Right forelimb (tissue), 1 donor: Measurements from ENCODE around the gene BMP10.

Source experiments
- DNase-seq: peaks from one replicate; pipeline ENCODE4 v3.0.0-alpha.2; 2018

Gene BMP10

GRCh38 chr2:68889021-68889420, 17.8 kb upstream of the BMP10 start:
- no peak for DNase-seq

- DNase-seq: no peak
Observed at GRCh38 chr2:68888038-68888704, 17.0 kb upstream of the BMP10 start.

GRCh38 chr2:68885811-68886075, 14.5 kb upstream of the BMP10 start:
- DNase-seq: no peak

GRCh38 chr2:68885074-68885810, 14.0 kb upstream of the BMP10 start:
- no peak for DNase-seq

- DNase-seq: no peak
Observed at GRCh38 chr2:68880213-68880612, 9.0 kb upstream of the BMP10 start.

- DNase-seq: no peak
Observed at GRCh38 chr2:68879296-68879695, 8.1 kb upstream of the BMP10 start.

- no peak for DNase-seq
Observed at GRCh38 chr2:68878753-68879152, 7.6 kb upstream of the BMP10 start.

GRCh38 chr2:68878071-68878711, 7.0 kb upstream of the BMP10 start:
- DNase-seq: no peak

GRCh38 chr2:68877079-68877772, 6.0 kb upstream of the BMP10 start:
- no peak for DNase-seq

- no peak for DNase-seq
Observed at GRCh38 chr2:68870215-68870614, 982 bp downstream of the BMP10 start.

- no peak for DNase-seq
Observed at GRCh38 chr2:68865108-68865507, 6.1 kb downstream of the BMP10 start.

GRCh38 chr2:68863996-68864395, 7.2 kb downstream of the BMP10 start:
- DNase-seq: no peak

- DNase-seq: no peak
Observed at GRCh38 chr2:68862889-68863288, 8.3 kb downstream of the BMP10 start.

GRCh38 chr2:68861330-68861729, 9.9 kb downstream of the BMP10 start:
- no peak for DNase-seq

GRCh38 chr2:68860111-68860510, 11.1 kb downstream of the BMP10 start:
- no peak for DNase-seq

- DNase-seq: no peak
Observed at GRCh38 chr2:68857855-68858456, 13.2 kb downstream of the BMP10 start.

- no peak for DNase-seq
Observed at GRCh38 chr2:68857202-68857845, 13.9 kb downstream of the BMP10 start.

- DNase-seq: no peak
Observed at GRCh38 chr2:68855550-68855949, 15.6 kb downstream of the BMP10 start.

- DNase-seq: no peak
Observed at GRCh38 chr2:68854476-68854875, 16.7 kb downstream of the BMP10 start.

GRCh38 chr2:68853915-68854314, 17.3 kb downstream of the BMP10 start:
- DNase-seq: no peak

GRCh38 chr2:68853035-68853434, 18.2 kb downstream of the BMP10 start:
- DNase-seq: no peak

GRCh38 chr2:68850524-68850923, 20.7 kb downstream of the BMP10 start:
- no peak for DNase-seq

GRCh38 chr2:68849579-68850030, 21.6 kb downstream of the BMP10 start:
- no peak for DNase-seq
